Astrocyte of the spinal cord (primary cell): Measurements from ENCODE around the gene RAMP1.

Source experiments
- DNase-seq: peaks from one replicate; pipeline ENCODE4 v3.0.0; 2011; ENCODE audit warnings: low read depth, low spot score
- H3K4me3 ChIP-seq: 2 replicates; pipeline ENCODE4 v1.5.1; 2011; ENCODE audit warnings: low read depth, mild to moderate bottlenecking, low read length, moderate library complexity
- CTCF ChIP-seq: IDR thresholded peaks from 2 replicates; pipeline ENCODE4 v1.5.1; 2012; ENCODE audit warnings: low read depth, mild to moderate bottlenecking, low read length, inconsistent platforms
- in situ Hi-C: cut with HindIII; loops from 2 replicates; pipeline ENCODE4 v1.10.0; 2017; ENCODE audit warnings: low sequenced_read_pairs

Gene RAMP1

GRCh38 chr2:237892984-237893595 is 33.7 kb downstream of the RAMP1 start:
- no peak for DNase-seq
- no peak overlapping the region for H3K4me3 ChIP-seq
- no peak for TF ChIP-seq CTCF
- in situ Hi-C loops = no loop called here

- no peak for DNase-seq
- H3K4me3 ChIP-seq = no peak overlapping the region
- no peak for TF ChIP-seq CTCF
- in situ Hi-C loops = no loop called here
Measured at GRCh38 chr2:237894396-237894979, 35.1 kb downstream of the RAMP1 start.

GRCh38 chr2:237894986-237895543 is 35.6 kb downstream of the RAMP1 start:
- no peak overlapping the region for H3K4me3 ChIP-seq
- no peak for TF ChIP-seq CTCF
- in situ Hi-C loops = no loop called here
- DNase-seq = no peak

- no peak overlapping the region for H3K4me3 ChIP-seq
- no peak for TF ChIP-seq CTCF
- peak; percentile 38 for DNase-seq
- in situ Hi-C loops = no loop called here
Measured at GRCh38 chr2:237895544-237896506, 36.4 kb downstream of the RAMP1 start.

- no peak for TF ChIP-seq CTCF
Measured at GRCh38 chr2:237896507-237896892, 37.1 kb downstream of the RAMP1 start.

GRCh38 chr2:237896956-237897355 is 37.5 kb downstream of the RAMP1 start:
- in situ Hi-C loops = no loop called here
- TF ChIP-seq CTCF = no peak
- no peak overlapping the region for H3K4me3 ChIP-seq
- DNase-seq = no peak

More at GRCh38 chr2:237896507-237896892, 37.1 kb downstream of the RAMP1 start:
- peak; percentile 30 for DNase-seq
- in situ Hi-C loops = no loop called here
- no peak overlapping the region for H3K4me3 ChIP-seq
